Fibroblast of lung (primary cell): ENCODE data around the gene TSPAN3. TPM values are rescaled to one million over a fixed set of nuclear protein-coding genes. Genes with fewer than 3 reads are reported as not detected.
A peak's percentile ranks its signal among the peaks of the same experiment; 100 is the strongest.

Experiments
- DNase-seq, 2 donors: peaks; one replicate each; pipeline versions ENCODE4 v3.0.0 to v3.0.0-alpha.2; 2010; ENCODE audit warnings: low read depth in 2 of 2
- H2AFZ ChIP-seq: 2 replicates; pipeline ENCODE4 v1.5.1; 2012; ENCODE audit warnings: low read length, control low read depth, inconsistent platforms
- H3K27ac ChIP-seq: 2 replicates; pipeline ENCODE4 v1.5.1; 2011; ENCODE audit warnings: low read length, control low read depth; ENCODE audit not compliant: insufficient read depth
- H3K27me3 ChIP-seq: 2 replicates; pipeline ENCODE4 v1.5.1; 2011; ENCODE audit warnings: mild to moderate bottlenecking, low read length; ENCODE audit not compliant: control insufficient read depth, insufficient read depth
- H3K36me3 ChIP-seq: 2 replicates; pipeline ENCODE4 v1.5.1; 2011; ENCODE audit warnings: low read length; ENCODE audit not compliant: control insufficient read depth, insufficient read depth
- H3K4me1 ChIP-seq: 2 replicates; pipeline ENCODE4 v1.5.1; 2011; ENCODE audit warnings: low read length; ENCODE audit not compliant: control insufficient read depth, insufficient read depth; ENCODE audit errors: extremely low read depth
- H3K4me2 ChIP-seq: 2 replicates; pipeline ENCODE4 v1.5.1; 2011; ENCODE audit warnings: low read length, control low read depth; ENCODE audit not compliant: insufficient read depth; ENCODE audit errors: extremely low read depth
- H3K4me3 ChIP-seq, 4 experiments: fragments of 200-600 bp in 1 of 4; sonication (generic) in 1 of 4; replicated peaks in 1 of 4; 2 replicates each; pipeline ENCODE4 v1.5.1; 2011 to 2016; ENCODE audit warnings: low read length in 4 of 4, low read depth in 3 of 4, mild to moderate bottlenecking in 3 of 4, control low read depth in 2 of 4, inconsistent platforms in 1 of 4, mixed read lengths in 1 of 4; ENCODE audit not compliant: insufficient read depth in 1 of 4; ENCODE audit errors: control extremely low read depth in 1 of 4
- H3K79me2 ChIP-seq: 2 replicates; pipeline ENCODE4 v1.5.1; 2012; ENCODE audit warnings: mild to moderate bottlenecking, low read length, inconsistent platforms; ENCODE audit not compliant: control insufficient read depth, insufficient read depth
- H3K9ac ChIP-seq: 2 replicates; pipeline ENCODE4 v1.5.1; 2011; ENCODE audit warnings: mild to moderate bottlenecking, low read length, control low read depth; ENCODE audit not compliant: insufficient read depth
- H3K9me3 ChIP-seq: 2 replicates; pipeline ENCODE4 v1.5.1; 2012; ENCODE audit warnings: low read depth, low read length; ENCODE audit not compliant: control insufficient read depth, insufficient read depth
- H4K20me1 ChIP-seq: 2 replicates; pipeline ENCODE4 v1.5.1; 2011; ENCODE audit warnings: low read length; ENCODE audit not compliant: control insufficient read depth, insufficient read depth; ENCODE audit errors: extremely low read depth
- EZH2 ChIP-seq: IDR thresholded peaks from 2 replicates; pipeline ENCODE4 v1.5.1; 2012; ENCODE audit warnings: low read length, control low read depth, mild to moderate bottlenecking; ENCODE audit errors: missing control alignments
- polyA plus RNA-seq, 2 donors: library from polyadenylated mRNA; depleted of rRNA in 1 of 2; stranded (reverse) in 1 of 2; unstranded in 1 of 2; fragments of >200 nt; gene quantifications; 2 replicates each; pipeline ENCODE4 v1.2.1, GENCODE V29; 2011 to 2012; ENCODE audit warnings: missing spikeins in 1 of 2
- total RNA-seq: library from RNA; depleted of rRNA; stranded (reverse); fragments of >200 nt; gene quantifications from 2 replicates; pipeline ENCODE4 v1.2.1, GENCODE V29; 2014
- TF ChIP-seq, protein P1 (sequence below), 2 donors: IDR thresholded peaks in 1 of 2; conservative IDR thresholded peaks in 1 of 2; 1 replicate in 1 of 2; 2 replicates in 1 of 2; pipeline ENCODE4 v1.5.1; 2011 to 2012; ENCODE audit warnings: low read length in 2 of 2, control low read depth in 1 of 2, inconsistent platforms in 1 of 2, low read depth in 1 of 2, mild to moderate bottlenecking in 1 of 2

TSPAN3 gene
- total and polyA plus RNA-seq, 2 donors (not counting 1 experiment from before 2014, with no cell fraction given), result 225 to 472 TPM

DNA sequence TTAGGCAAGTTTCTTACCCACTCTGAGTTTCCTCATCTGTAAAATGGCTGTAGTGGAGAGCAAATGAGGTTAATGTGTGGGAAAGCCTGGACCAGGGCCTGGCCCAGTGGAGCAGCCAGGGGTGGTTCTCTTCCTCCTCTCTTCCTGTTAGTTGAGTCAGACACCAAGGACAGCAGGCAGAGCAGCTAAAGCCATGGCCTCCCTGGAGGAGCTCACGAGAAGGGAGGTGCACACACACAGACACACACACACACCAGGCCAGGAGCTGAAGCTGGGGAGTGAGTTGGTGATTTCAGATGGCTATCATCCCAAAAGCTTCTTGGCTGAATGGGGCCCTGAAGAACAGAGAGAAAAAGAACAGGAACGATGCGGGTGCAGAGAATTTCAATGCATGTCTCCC is 33.2 kb upstream of the TSPAN3 start:
- Histone ChIP-seq H3K36me3 (no peaks in the 10 kb centered on the region), H3K4me1 (peaks cover 6% of the 10 kb centered on the region), H3K4me3 (no peak overlapping the region), H3K27ac (peak overlapping the region; percentile 23), H2AFZ (no peak overlapping the region), H3K9ac (no peak overlapping the region), H3K9me3 (no peaks in the 10 kb centered on the region), H3K4me2 (peak overlapping the region; percentile 11), H3K79me2 (no peaks in the 10 kb centered on the region), H3K27me3 (no peaks in the 10 kb centered on the region), H4K20me1 (no peaks in the 10 kb centered on the region)
- TF ChIP-seq, protein P1, sequence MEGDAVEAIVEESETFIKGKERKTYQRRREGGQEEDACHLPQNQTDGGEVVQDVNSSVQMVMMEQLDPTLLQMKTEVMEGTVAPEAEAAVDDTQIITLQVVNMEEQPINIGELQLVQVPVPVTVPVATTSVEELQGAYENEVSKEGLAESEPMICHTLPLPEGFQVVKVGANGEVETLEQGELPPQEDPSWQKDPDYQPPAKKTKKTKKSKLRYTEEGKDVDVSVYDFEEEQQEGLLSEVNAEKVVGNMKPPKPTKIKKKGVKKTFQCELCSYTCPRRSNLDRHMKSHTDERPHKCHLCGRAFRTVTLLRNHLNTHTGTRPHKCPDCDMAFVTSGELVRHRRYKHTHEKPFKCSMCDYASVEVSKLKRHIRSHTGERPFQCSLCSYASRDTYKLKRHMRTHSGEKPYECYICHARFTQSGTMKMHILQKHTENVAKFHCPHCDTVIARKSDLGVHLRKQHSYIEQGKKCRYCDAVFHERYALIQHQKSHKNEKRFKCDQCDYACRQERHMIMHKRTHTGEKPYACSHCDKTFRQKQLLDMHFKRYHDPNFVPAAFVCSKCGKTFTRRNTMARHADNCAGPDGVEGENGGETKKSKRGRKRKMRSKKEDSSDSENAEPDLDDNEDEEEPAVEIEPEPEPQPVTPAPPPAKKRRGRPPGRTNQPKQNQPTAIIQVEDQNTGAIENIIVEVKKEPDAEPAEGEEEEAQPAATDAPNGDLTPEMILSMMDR (conservative IDR thresholded peaks at IDR 0.05 in 1 of 2, IDR thresholded peaks at IDR 0.05 in 1 of 2; ENCODE audit: low read depth in 1 of 2, low read length in 2 of 2), result no peak
- no peak for TF ChIP-seq EZH2
- DNase-seq, result peak; percentile 5 to 36

- Histone ChIP-seq H3K9me3 (no peaks in the 10 kb centered on the region), H3K79me2 (no peaks in the 10 kb centered on the region), H2AFZ (no peak overlapping the region), H3K4me1 (no peaks in the 10 kb centered on the region), H4K20me1 (no peaks in the 10 kb centered on the region), H3K27ac (no peak overlapping the region), H3K27me3 (no peaks in the 10 kb centered on the region), H3K4me3 (no peak overlapping the region), H3K4me2 (no peak overlapping the region), H3K36me3 (no peaks in the 10 kb centered on the region), H3K9ac (no peak overlapping the region)
- TF ChIP-seq, protein P1 (conservative IDR thresholded peaks at IDR 0.05 in 1 of 2, IDR thresholded peaks at IDR 0.05 in 1 of 2; ENCODE audit: low read depth in 1 of 2, low read length in 2 of 2), result no peak
- no peak for TF ChIP-seq EZH2
- DNase-seq, result no peak
These were observed 29.0 kb upstream of the TSPAN3 start for GRCh38 chr15:77099741-77100463.

DNA sequence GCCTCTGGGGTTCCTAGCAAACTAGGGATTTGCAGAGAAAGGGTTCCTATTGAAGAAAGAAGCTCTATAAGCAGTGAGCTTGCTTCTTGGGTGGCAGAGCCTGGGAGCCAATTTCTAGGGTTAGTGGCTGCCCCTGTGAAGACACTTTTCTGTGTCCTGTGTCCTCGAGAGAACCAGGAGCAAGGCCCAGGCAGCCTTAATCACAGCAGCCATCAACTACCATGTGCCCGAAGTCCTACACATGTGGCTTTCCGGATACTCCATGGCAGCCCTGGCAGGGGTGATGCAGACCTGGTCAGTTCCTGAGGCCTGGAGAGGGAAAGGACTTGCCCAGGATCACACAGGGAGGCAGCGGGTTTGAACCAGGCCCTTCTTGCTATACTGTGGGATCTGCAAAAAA is 27.7 kb upstream of the TSPAN3 start:
- no peaks in the 10 kb centered on the region for H3K36me3 ChIP-seq
- no peak overlapping the region for H3K27ac ChIP-seq
- H3K79me2 ChIP-seq, result no peaks in the 10 kb centered on the region
- H3K4me1 ChIP-seq, result no peaks in the 10 kb centered on the region
- H4K20me1 ChIP-seq, result no peaks in the 10 kb centered on the region
- H2AFZ ChIP-seq, result no peak overlapping the region
- H3K9ac ChIP-seq, result no peak overlapping the region
- H3K4me2 ChIP-seq, result no peak overlapping the region
- H3K4me3 ChIP-seq, result no peak overlapping the region
- no peak for TF ChIP-seq EZH2
- TF ChIP-seq, protein P1 (conservative IDR thresholded peaks at IDR 0.05 in 1 of 2, IDR thresholded peaks at IDR 0.05 in 1 of 2; ENCODE audit: low read depth in 1 of 2, low read length in 2 of 2), result no peak
- H3K27me3 ChIP-seq, result no peaks in the 10 kb centered on the region
- no peak for DNase-seq
- H3K9me3 ChIP-seq, result no peaks in the 10 kb centered on the region
